ENCODE data around the gene LMBRD2. TPM values are rescaled to one million over a fixed set of nuclear protein-coding genes. Genes with fewer than 3 reads are reported as not detected.
A peak's percentile ranks its signal among the peaks of the same experiment; 100 is the strongest.

The LMBRD2 gene
- total and polyA plus RNA-seq, 9 of the 15 experiments (the other 6 are each of a cell fraction or from before 2014, with no cell fraction given), result 2.1 to 24.2 (median 10.6) TPM

DNA sequence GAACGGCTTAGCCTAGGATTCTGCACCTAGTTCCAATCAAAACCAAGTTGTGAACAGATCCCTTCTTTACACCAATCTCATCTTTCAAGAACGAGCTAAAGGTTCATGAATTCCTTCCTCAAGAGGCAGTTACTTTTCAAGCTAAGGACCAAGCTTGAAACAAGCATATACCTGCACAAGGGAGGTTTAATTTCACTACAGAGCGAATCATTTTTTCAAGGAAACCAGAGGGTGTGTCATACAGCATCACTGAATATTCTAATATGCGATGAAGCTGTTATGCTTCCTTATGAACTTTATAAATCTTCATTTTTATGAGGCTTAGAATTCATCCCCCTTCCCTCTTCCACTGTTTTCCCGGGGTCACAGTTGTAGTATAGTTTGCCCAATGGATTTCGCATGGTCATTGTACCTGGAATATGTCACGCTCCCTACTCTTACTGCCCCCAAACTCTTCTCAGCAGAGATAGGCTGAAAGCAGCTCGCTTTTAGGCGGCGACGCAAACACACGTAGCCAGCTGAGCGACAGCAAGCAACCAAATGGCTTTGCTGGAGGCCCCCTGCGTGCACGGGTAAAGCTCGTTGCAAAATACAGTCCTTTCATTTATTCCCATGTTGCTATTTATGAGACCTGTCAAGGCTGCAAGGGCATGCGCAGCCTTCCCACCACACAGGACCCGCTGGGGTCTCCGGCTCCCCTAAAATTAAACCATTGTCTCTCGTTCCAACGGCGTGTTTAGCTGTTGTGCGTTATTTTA lies 832 bp downstream of the LMBRD2 start (continued):
- no peak for TF ChIP-seq CCNT2 (IDR thresholded peaks at IDR 0.05; ENCODE audit: borderline replicate concordance, extremely low read depth, insufficient read length, low read depth, low read length)
- TF ChIP-seq PHF20 (IDR thresholded peaks at IDR 0.05; ENCODE audit: partially characterized antibody), result peak; percentile 90
- peak; percentile 43 for TF ChIP-seq BRD9 (IDR thresholded peaks at IDR 0.05; ENCODE audit: low read depth, partially characterized antibody)
- TF ChIP-seq, protein P1, sequence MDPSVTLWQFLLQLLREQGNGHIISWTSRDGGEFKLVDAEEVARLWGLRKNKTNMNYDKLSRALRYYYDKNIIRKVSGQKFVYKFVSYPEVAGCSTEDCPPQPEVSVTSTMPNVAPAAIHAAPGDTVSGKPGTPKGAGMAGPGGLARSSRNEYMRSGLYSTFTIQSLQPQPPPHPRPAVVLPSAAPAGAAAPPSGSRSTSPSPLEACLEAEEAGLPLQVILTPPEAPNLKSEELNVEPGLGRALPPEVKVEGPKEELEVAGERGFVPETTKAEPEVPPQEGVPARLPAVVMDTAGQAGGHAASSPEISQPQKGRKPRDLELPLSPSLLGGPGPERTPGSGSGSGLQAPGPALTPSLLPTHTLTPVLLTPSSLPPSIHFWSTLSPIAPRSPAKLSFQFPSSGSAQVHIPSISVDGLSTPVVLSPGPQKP (CRISPR knock-in tag; IDR thresholded peaks at IDR 0.05), result no peak
- TF ChIP-seq SAFB (IDR thresholded peaks at IDR 0.05; ENCODE audit: borderline replicate concordance, low read depth, low read length), result no peak
- peak; percentile 91 for TF ChIP-seq NFE2 (IDR thresholded peaks at IDR 0.05; ENCODE audit: low read depth)
- TF ChIP-seq, protein P2, sequence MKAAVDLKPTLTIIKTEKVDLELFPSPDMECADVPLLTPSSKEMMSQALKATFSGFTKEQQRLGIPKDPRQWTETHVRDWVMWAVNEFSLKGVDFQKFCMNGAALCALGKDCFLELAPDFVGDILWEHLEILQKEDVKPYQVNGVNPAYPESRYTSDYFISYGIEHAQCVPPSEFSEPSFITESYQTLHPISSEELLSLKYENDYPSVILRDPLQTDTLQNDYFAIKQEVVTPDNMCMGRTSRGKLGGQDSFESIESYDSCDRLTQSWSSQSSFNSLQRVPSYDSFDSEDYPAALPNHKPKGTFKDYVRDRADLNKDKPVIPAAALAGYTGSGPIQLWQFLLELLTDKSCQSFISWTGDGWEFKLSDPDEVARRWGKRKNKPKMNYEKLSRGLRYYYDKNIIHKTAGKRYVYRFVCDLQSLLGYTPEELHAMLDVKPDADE (conservative IDR thresholded peaks at IDR 0.05; ENCODE audit: control insufficient read depth, low read depth, low read length), result peak; percentile 68
- TF ChIP-seq DDX20 (tag; IDR thresholded peaks at IDR 0.05; ENCODE audit: low read depth), result no peak
- TF ChIP-seq ESRRB (CRISPR knock-in tag; IDR thresholded peaks at IDR 0.05; ENCODE audit: borderline replicate concordance), result no peak
- TF ChIP-seq, protein P3, sequence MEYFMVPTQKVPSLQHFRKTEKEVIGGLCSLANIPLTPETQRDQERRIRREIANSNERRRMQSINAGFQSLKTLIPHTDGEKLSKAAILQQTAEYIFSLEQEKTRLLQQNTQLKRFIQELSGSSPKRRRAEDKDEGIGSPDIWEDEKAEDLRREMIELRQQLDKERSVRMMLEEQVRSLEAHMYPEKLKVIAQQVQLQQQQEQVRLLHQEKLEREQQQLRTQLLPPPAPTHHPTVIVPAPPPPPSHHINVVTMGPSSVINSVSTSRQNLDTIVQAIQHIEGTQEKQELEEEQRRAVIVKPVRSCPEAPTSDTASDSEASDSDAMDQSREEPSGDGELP (CRISPR knock-in tag; IDR thresholded peaks at IDR 0.05; ENCODE audit: borderline replicate concordance), result peak; percentile 87
- TF ChIP-seq, protein P4, sequence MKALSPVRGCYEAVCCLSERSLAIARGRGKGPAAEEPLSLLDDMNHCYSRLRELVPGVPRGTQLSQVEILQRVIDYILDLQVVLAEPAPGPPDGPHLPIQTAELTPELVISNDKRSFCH (CRISPR knock-in tag; IDR thresholded peaks at IDR 0.05), result no peak
- TF ChIP-seq, protein P4 (tag; IDR thresholded peaks at IDR 0.05), result no peak
- no peak for TF ChIP-seq SPI1 (IDR thresholded peaks at IDR 0.05; ENCODE audit: borderline replicate concordance, low read depth, low read length)
- no peak for TF ChIP-seq JUND (IDR thresholded peaks at IDR 0.05; ENCODE audit: borderline replicate concordance, low read depth, low read length)
- peak; percentile 54; the same call in 1 of the 3 replicates for TF ChIP-seq JUND (tag; IDR thresholded peaks at IDR 0.05; ENCODE audit: borderline replicate concordance, low read depth, low read length)
- 0 out of 2 replicates have a peak, but pooled peaks have one; percentile 49 for TF ChIP-seq HDAC2 (IDR thresholded peaks at IDR 0.05)
- TF ChIP-seq, protein P5, sequence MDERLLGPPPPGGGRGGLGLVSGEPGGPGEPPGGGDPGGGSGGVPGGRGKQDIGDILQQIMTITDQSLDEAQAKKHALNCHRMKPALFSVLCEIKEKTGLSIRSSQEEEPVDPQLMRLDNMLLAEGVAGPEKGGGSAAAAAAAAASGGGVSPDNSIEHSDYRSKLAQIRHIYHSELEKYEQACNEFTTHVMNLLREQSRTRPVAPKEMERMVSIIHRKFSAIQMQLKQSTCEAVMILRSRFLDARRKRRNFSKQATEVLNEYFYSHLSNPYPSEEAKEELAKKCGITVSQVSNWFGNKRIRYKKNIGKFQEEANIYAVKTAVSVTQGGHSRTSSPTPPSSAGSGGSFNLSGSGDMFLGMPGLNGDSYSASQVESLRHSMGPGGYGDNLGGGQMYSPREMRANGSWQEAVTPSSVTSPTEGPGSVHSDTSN (CRISPR knock-in tag; IDR thresholded peaks at IDR 0.05; ENCODE audit: low read depth), result no peak
- TF ChIP-seq, protein P5 (tag; conservative IDR thresholded peaks at IDR 0.05; ENCODE audit: low read depth), result 0 out of 2 replicates have a peak, but pooled peaks have one; percentile 19
- TF ChIP-seq MAZ (CRISPR knock-in tag; conservative IDR thresholded peaks at IDR 0.05 in 1 of 2, IDR thresholded peaks at IDR 0.05 in 1 of 2), result peak in 1 of 2 experiments; percentile 80; a peak in 2 of 4 replicates
- TF ChIP-seq ZNF197 (CRISPR knock-in tag; IDR thresholded peaks at IDR 0.05; ENCODE audit: low read depth), result no peak
- peak in 1 of 2 experiments; percentile 51; a peak in 1 of 4 replicates for TF ChIP-seq CSDE1 (IDR thresholded peaks at IDR 0.05)
